H1 (cell line): ENCODE data around the gene NRM.

Source experiments
- CTCF ChIP-seq, 3 experiments: IDR thresholded peaks; 1 replicate in 2 of 3; 2 replicates in 1 of 3; pipeline versions ENCODE4 v1.5.1 to v1.6.1; 2011; ENCODE audit warnings: low read length in 3 of 3, mild to moderate bottlenecking in 3 of 3, inconsistent platforms in 2 of 3, low read depth in 1 of 3, moderate library complexity in 1 of 3; ENCODE audit not compliant: insufficient read depth in 1 of 3; ENCODE audit errors: control extremely low read depth in 1 of 3
- EZH2 ChIP-seq: fragments of 200-600 bp; sonication (generic); IDR thresholded peaks from 2 replicates; pipeline ENCODE4 v1.7.1; 2012; ENCODE audit warnings: low read depth, mild to moderate bottlenecking, moderate library complexity, low read length, inconsistent platforms; ENCODE audit not compliant: severe bottlenecking

DNA sequence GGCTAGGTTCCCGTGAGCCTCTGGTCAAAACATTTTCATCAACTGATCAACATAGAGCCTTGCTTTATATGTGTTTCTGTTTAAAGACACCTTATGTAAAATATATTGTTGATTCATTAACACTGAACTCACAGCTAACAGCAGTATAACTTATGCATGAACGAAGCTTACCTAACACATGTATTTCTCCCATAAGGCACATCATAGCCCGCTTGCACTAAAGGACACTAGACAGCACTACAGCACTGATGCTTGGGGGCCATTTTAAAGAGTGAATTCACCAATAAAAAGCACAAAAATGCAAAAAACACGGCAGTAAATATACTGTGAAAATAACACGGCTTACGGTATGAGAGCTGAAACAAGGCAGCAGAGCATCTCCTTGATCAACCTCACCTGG, 47.7 kb upstream of the NRM start:
- TF ChIP-seq CTCF (IDR thresholded peaks at IDR 0.05; ENCODE audit: control extremely low read depth in 1 of 3, insufficient read depth in 1 of 3, low read depth in 1 of 3, low read length in 3 of 3) (no peak), EZH2 (no peak)
